GM12878 (cell line): ENCODE data around the gene CFI.

Experiments
- BCL11A ChIP-seq: IDR thresholded peaks from 2 replicates; pipeline ENCODE4 v1.6.1; 2011; ENCODE audit warnings: low read depth, low read length
- IKZF1 ChIP-seq: fragments of 450-650 bp; conservative IDR thresholded peaks from 2 replicates; pipeline ENCODE4 v1.6.1; 2017; ENCODE audit warnings: antibody characterized with exemption, mild to moderate bottlenecking
- NFYB ChIP-seq: IDR thresholded peaks from 2 replicates; pipeline ENCODE4 v1.6.1; 2011; ENCODE audit warnings: low read depth, mild to moderate bottlenecking, low read length, improper control_type of control experiment, moderate library complexity; ENCODE audit not compliant: insufficient read depth
- TAF1 ChIP-seq: IDR thresholded peaks from 2 replicates; pipeline ENCODE4 v1.6.1; 2011; ENCODE audit warnings: mild to moderate bottlenecking, low read depth, low read length, borderline replicate concordance
- TF ChIP-seq, protein P1 (sequence below): fragments of 450-650 bp; IDR thresholded peaks from 2 replicates; pipeline ENCODE4 v1.6.1; 2017; ENCODE audit warnings: mild to moderate bottlenecking
- TF ChIP-seq, protein P2 (sequence below): IDR thresholded peaks from 2 replicates; pipeline ENCODE4 v1.6.1; 2012; ENCODE audit warnings: mild to moderate bottlenecking, low read depth, low read length
- TF ChIP-seq, protein P3 (sequence below): IDR thresholded peaks from 2 replicates; pipeline ENCODE4 v1.6.1; 2012; ENCODE audit warnings: low read length, inconsistent platforms
- TF ChIP-seq, protein P4 (sequence below), 3 experiments: IDR thresholded peaks in 2 of 3; conservative IDR thresholded peaks in 1 of 3; 2 replicates each; pipeline ENCODE4 v1.5.1; 2011; ENCODE audit warnings: low read depth in 3 of 3, low read length in 3 of 3, mild to moderate bottlenecking in 3 of 3, control low read depth in 2 of 3, moderate library complexity in 2 of 3, inconsistent platforms in 1 of 3, mixed read lengths in 1 of 3; ENCODE audit not compliant: control insufficient read depth in 2 of 3, insufficient read depth in 1 of 3; ENCODE audit errors: extremely low read depth in 1 of 3
- TF ChIP-seq, protein P5 (sequence below): fragments of 450-650 bp; IDR thresholded peaks from 2 replicates; pipeline ENCODE4 v1.6.1; 2018; ENCODE audit warnings: borderline replicate concordance, mild to moderate bottlenecking; ENCODE audit not compliant: partially characterized antibody

DNA sequence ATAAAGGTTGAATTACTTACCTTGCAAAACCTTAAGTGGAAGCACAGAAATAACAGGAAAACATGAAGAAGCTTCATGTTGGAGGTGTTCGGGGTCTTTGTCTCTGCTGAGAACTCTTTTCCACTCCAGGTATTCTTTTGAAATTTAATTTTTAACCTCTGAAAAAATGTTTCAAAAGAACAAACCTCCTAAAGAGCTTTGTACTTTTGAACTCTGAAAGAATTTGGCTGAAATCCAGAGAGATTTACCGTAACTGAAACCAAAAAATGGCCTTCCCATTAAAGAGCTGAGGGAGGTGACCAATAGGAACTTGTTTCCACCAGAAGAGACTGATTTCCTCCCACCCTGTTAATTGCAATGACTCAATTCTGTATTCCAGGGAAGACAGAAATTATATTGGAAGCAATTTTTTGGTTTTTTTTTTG, at the start of gene CFI:
- TF ChIP-seq TAF1 (no peak), NFYB (no peak), BCL11A (no peak), IKZF1 (no peak)
- TF ChIP-seq, protein P1, sequence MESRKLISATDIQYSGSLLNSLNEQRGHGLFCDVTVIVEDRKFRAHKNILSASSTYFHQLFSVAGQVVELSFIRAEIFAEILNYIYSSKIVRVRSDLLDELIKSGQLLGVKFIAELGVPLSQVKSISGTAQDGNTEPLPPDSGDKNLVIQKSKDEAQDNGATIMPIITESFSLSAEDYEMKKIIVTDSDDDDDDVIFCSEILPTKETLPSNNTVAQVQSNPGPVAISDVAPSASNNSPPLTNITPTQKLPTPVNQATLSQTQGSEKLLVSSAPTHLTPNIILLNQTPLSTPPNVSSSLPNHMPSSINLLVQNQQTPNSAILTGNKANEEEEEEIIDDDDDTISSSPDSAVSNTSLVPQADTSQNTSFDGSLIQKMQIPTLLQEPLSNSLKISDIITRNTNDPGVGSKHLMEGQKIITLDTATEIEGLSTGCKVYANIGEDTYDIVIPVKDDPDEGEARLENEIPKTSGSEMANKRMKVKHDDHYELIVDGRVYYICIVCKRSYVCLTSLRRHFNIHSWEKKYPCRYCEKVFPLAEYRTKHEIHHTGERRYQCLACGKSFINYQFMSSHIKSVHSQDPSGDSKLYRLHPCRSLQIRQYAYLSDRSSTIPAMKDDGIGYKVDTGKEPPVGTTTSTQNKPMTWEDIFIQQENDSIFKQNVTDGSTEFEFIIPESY, result no peak
- TF ChIP-seq, protein P2, sequence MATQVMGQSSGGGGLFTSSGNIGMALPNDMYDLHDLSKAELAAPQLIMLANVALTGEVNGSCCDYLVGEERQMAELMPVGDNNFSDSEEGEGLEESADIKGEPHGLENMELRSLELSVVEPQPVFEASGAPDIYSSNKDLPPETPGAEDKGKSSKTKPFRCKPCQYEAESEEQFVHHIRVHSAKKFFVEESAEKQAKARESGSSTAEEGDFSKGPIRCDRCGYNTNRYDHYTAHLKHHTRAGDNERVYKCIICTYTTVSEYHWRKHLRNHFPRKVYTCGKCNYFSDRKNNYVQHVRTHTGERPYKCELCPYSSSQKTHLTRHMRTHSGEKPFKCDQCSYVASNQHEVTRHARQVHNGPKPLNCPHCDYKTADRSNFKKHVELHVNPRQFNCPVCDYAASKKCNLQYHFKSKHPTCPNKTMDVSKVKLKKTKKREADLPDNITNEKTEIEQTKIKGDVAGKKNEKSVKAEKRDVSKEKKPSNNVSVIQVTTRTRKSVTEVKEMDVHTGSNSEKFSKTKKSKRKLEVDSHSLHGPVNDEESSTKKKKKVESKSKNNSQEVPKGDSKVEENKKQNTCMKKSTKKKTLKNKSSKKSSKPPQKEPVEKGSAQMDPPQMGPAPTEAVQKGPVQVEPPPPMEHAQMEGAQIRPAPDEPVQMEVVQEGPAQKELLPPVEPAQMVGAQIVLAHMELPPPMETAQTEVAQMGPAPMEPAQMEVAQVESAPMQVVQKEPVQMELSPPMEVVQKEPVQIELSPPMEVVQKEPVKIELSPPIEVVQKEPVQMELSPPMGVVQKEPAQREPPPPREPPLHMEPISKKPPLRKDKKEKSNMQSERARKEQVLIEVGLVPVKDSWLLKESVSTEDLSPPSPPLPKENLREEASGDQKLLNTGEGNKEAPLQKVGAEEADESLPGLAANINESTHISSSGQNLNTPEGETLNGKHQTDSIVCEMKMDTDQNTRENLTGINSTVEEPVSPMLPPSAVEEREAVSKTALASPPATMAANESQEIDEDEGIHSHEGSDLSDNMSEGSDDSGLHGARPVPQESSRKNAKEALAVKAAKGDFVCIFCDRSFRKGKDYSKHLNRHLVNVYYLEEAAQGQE, result no peak
- TF ChIP-seq, protein P3, sequence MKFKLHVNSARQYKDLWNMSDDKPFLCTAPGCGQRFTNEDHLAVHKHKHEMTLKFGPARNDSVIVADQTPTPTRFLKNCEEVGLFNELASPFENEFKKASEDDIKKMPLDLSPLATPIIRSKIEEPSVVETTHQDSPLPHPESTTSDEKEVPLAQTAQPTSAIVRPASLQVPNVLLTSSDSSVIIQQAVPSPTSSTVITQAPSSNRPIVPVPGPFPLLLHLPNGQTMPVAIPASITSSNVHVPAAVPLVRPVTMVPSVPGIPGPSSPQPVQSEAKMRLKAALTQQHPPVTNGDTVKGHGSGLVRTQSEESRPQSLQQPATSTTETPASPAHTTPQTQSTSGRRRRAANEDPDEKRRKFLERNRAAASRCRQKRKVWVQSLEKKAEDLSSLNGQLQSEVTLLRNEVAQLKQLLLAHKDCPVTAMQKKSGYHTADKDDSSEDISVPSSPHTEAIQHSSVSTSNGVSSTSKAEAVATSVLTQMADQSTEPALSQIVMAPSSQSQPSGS, result no peak
- TF ChIP-seq, protein P4, sequence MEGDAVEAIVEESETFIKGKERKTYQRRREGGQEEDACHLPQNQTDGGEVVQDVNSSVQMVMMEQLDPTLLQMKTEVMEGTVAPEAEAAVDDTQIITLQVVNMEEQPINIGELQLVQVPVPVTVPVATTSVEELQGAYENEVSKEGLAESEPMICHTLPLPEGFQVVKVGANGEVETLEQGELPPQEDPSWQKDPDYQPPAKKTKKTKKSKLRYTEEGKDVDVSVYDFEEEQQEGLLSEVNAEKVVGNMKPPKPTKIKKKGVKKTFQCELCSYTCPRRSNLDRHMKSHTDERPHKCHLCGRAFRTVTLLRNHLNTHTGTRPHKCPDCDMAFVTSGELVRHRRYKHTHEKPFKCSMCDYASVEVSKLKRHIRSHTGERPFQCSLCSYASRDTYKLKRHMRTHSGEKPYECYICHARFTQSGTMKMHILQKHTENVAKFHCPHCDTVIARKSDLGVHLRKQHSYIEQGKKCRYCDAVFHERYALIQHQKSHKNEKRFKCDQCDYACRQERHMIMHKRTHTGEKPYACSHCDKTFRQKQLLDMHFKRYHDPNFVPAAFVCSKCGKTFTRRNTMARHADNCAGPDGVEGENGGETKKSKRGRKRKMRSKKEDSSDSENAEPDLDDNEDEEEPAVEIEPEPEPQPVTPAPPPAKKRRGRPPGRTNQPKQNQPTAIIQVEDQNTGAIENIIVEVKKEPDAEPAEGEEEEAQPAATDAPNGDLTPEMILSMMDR (IDR thresholded peaks at IDR 0.05 in 2 of 3, conservative IDR thresholded peaks at IDR 0.05 in 1 of 3; ENCODE audit: control insufficient read depth in 2 of 3, extremely low read depth in 1 of 3, insufficient read depth in 1 of 3, low read depth in 3 of 3, low read length in 3 of 3), result no peak
- TF ChIP-seq, protein P5, sequence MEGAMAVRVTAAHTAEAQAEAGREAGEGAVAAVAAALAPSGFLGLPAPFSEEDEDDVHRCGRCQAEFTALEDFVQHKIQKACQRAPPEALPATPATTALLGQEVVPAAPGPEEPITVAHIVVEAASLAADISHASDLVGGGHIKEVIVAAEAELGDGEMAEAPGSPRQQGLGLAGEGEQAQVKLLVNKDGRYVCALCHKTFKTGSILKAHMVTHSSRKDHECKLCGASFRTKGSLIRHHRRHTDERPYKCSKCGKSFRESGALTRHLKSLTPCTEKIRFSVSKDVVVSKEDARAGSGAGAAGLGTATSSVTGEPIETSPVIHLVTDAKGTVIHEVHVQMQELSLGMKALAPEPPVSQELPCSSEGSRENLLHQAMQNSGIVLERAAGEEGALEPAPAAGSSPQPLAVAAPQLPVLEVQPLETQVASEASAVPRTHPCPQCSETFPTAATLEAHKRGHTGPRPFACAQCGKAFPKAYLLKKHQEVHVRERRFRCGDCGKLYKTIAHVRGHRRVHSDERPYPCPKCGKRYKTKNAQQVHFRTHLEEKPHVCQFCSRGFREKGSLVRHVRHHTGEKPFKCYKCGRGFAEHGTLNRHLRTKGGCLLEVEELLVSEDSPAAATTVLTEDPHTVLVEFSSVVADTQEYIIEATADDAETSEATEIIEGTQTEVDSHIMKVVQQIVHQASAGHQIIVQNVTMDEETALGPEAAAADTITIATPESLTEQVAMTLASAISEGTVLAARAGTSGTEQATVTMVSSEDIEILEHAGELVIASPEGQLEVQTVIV, result no peak
